NOMO-1 (cell line): ENCODE measurements around the gene RNF220.
A peak's percentile ranks its signal among the peaks of the same experiment; 100 is the strongest.

Experiments
- DNase-seq, 2 experiments: peaks; one replicate each; lab custom pipeline; 2025; ENCODE audit not compliant: unreplicated experiment in 2 of 2; lab: John Stamatoyannopoulos, UW

Gene RNF220

DNA sequence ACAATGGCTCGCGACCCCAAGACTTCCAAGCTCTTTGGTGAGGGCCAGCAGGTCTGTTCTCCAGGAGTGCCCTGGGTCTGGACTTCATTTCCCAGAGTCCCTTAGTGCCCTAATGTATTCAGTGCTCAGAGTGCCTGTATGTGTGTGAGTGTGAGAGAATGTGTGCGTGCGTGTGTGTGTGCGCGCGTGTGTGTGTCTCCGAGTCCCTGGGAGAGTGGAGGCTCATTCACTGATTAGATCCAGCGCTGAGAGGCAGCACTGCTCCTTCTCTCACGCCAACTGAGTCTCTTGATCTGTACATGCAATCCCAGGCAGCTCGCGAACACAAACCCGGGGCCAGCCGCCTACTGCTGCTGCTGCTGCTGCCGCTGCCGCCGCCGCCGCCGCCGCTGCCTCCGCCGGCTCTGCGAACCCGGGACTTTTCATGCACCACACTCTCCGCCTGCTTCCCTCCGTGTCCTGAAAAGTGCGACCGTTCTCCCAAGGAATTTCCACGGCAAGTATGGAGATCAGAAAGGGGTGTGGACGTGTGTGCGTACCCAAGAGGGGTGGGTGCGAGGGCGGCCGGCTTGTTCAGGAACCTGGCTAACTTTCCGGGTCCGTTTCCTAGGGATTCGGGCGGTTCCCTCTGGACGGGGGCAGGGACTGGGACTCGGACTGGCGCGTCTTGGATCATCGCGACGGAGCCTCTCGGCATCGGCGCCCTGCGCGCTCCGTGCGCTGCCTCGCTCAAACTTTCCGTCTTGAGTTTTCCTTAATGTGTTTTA lies at the start of gene RNF220:
TSS of gene RNF220 (plus strand) at position 225 of the 767 bp plus-strand sequence.
- peak; percentile 87 to 93 for DNase-seq

DNA sequence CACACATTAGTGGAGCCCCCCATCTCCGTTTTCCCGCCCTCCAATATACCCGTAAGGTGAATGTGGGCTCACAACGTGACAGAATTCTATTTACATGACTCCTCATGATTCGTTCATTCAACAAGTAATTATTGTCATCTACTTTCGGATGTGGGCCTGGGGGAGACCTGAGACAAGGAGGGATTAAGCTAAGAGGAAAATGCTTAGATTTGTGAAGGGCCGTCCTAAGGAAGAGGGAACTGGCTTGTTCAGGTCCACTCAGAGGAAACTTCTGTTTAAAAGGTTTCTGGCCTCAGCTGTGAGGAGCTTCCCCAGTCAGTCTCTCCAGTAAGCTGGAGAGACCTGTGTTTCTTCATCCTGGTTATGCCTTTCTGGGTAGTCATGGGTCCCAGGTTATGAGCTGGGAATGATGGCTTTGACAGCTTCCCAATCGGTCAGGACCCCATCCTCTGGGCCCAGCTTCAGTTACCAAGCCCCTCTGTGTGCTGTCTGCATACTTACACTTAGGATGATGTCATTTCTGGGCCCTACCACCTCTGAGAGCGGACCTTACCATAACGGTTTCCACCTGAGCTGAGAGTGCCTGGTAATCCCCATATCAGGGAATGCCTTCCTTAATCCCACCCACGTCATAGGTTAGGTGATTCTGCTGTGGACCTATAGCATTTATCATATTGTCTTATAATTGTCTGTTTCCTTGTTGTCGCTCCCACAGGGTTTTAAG lies 49.3 kb upstream of the RNF220 start:
- DNase-seq, result peak in 1 of 2 experiments; percentile 26

DNA sequence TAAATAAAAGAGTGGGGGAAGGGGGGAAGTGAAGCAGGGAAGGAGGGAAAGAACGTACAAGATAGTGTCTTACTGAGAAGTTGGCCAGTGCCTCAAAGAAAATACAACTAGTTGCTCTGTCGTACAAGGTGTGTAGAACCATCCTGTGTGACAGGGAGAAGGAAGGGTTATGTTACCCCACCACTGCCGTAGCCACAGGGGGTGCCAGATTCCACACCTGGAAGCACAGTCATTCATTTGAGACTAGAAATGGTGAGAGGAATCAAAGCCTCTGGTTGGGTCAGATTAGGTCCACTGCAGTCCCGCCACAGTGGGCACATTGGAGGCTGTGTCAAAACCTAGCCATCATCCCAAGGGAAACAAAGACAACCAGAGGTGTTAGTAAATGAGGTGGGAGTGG lies 47.3 kb upstream of the RNF220 start:
- DNase-seq, result no peak

DNA sequence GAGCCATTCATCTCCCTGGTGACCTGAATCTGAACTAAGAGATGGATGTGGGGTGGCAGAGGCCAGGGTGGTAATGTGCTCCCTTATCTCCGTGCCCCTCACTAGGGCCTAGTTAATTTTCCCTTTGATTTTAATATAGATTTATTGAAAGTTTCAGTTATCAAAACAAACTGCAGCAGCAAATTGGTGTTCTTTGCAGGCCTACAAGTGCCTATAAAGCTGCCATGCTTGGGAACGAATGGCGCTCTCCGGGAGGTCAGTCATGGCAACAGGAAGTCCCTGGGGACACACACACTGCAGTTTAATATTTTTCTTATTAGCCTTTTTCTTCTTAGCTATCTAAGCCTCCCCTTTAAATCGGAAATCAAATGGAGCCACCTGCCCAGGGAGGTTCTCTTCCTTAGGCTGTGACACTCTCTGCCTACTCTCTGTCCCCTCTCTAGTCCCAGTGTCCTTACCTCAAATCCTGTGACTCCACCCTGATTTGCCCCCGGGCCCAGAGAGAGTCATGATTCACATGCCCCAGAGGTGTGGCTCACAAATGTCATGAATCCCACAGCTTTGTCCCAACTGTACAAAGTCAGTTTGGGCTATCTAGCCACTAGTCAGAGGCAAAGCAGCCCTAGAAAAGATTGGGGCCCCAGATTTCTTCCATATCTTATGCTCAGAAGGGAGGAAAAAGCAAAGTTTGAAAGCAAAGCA lies 45.7 kb upstream of the RNF220 start:
- no peak for DNase-seq

DNA sequence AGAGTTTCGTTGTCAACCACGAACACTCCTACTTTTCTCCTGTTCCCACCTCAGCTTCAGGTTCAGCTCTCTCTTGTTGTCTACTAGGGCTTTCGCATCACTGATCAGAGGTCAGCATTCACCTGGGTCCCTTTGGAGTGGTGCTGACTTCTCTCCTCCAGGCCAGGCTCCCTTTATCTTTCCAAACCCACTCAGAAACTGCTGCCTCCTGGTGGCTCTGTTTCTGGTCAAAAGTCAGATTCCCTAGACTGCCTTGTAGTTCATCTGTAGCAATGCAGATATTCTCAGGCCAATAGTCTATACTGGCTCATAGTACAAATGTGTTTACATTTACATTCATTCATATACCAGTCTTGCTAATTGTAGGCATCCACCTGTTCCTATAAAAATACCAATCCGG lies 43.6 kb upstream of the RNF220 start:
- DNase-seq, result no peak

DNA sequence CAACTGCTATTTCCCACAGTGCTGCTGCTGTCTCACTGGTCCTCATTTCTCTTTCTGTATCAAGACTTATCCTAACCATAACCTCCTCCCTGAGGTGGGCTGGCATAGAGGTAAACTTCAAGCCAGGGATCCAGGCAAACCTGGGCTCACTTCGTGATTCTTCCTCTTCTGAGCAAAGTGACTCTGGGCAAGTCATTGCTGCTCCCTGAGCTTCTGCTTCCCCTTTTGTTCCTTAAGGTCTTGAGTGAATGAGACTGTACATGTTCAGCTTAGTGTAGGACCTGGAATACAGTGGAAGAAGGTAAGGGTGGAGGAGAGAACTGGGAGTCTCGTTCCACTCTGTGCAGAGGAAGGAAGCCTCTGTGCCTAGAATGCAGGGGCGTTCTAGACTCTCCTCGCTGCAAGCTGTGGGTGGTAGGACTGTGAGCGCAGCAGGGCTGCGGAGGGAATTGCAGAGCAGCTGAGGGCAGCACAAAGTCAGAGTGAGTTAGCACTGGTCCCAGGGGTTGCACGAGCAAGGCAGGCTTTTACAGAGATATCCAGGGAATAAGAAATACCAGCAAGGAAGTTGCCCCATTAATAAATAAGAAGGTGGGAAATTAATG lies 38.6 kb upstream of the RNF220 start:
- DNase-seq, result no peak

DNA sequence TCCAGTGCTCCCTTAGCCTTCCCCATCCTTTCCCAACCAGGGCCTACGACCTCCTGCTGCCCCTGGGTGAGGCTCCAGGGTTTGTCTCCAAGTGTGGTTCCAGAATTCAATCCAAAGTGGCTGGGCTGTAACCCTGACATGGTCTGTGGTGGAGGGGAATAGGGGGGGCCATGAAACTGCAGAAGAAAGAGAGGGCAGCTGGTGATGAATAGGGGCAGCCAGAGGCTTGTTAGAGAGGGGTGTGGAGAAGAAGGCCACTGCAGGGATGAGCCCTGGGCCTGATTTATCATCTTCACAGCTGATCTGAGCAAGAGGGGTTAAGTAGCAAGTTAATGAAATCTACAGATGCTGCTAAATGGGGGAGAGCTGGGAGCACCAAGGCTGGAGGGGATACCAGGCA lies 37.1 kb upstream of the RNF220 start:
- DNase-seq, result no peak

DNA sequence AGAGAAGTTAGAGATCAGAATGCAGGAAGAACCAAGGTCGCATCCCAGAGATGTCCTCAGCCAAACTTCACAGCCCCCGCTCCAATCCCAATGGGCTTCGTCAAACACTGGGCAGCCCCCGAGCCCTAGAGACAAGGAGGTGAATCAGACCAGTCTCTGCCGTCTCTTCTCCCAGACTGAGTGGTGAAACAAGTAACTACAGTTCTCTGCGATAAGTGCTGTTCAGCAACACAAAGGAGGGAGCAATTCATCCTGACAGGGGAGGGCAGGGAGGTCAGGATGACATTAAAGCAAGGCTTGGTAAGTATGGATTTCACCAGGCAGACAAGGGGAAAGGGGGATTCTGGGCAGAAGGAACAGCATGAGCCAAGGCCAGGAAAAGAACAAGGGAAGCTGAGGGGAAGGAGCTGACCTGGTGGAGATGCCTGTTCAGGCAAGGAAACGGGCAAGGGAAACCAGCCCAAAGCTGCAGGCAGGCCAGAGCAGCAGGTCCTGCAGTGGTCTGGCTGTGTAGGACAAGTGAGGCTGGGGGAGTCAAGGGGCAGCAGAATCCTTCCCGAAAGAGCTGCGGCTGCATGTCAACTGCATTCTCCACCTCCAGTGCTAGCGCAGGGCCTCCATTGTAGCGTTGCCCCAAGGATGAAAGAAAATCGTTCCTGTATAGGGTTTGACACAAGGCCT lies 36.4 kb upstream of the RNF220 start:
- no peak for DNase-seq

DNA sequence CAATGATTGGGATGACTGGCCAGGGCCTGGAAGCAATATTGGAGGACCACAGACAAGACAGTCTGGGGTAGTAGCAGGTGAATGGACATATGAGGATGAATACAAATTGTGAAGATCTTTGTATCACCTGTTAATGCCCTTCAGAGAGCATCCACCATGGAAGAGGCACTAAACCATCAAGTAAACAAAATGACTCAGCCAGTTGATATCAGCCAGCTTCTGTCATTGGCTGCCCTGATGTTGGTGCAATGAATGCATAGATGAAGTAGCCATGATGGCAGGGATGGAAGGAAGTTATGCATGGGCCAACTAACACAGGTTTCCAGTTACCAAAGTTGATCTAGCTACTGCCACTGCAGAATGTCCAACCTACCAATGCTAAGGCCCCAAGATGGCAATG lies 33.8 kb upstream of the RNF220 start:
- DNase-seq, result no peak

DNA sequence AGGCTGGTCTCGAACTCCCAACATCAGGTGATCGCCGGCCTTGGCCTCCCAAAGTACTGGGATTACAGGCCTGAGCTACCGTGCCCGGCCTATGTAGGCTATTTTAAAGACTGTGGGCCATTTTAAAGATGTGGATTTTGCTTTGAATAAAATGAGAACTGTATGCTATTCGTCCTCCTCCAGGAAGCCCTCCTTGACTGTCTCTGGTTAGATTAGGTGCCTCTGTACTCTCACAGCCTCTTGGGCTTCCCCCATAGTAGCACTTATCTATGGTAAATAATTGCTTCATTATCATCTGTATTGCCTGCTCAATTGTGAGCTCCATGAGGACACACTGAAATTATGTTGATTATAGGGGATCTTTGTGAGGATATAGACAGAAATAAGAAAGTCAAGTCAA lies 29.5 kb upstream of the RNF220 start:
- no peak for DNase-seq

DNA sequence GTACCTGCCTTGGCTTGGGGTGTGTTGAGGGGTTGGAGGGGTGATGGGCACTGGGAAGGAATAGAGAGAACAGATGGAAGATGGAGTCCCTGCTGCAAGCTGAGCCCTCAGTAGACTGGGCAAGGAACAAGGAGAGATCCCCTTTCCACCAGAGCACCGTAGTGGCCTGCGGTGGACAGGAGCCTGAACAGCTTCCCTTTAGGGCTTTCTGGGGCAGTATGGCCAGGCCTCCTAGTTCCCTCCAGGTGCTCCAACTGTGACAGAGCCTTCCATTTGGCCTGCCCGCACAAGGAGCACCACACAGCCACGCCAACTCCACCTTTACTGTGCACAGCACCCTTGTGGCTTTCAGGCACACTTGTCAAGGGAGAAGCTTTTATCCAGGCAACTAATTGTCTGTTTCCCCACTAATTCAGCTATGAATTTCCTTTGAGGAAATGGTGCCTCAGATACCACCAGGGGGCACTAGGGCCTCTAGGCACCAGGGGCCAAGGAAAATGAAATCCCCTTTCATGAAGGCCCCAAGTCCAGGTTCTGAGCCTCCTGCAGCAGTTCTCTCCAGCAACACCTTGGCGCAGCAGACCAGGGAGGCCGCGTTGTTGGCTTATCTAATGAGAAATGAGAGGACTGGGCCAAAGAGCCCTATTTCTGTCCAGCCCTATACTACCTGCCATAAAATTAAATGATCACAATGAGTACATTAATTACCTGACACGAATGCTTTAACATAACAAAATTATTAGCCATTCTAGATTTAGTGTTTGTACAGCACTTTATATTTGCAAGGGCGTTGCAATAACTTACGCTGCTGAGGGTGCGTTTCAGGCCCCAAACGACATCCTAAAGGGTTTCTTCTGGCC lies 26.9 kb upstream of the RNF220 start:
- DNase-seq, result peak; percentile 90 to 91

DNA sequence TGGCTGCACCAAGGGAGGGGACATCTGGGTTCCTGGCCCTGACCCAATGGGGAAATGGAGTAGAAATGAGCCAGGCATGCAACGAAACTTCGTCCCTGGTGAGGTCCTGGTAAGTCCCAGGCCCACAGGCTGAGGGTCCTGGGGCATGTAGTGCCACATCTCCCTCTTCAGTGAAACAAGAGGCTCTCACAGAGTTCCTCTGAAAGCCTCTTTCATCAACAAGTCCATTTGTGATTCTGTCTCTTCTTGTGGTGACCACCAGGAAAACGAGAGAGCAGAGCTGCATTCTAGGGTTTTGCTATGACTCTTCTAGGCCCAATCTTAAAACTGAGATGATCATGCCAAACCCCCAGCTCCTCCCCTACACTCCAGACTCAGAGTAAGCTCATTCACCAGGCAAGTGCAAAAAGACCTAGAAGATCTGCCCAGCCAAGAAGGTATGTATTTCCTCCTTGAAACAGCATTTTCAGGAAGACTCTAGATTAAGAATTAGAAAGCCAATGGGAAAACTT lies 24.3 kb upstream of the RNF220 start:
- DNase-seq, result peak in 1 of 2 experiments; percentile 46

DNA sequence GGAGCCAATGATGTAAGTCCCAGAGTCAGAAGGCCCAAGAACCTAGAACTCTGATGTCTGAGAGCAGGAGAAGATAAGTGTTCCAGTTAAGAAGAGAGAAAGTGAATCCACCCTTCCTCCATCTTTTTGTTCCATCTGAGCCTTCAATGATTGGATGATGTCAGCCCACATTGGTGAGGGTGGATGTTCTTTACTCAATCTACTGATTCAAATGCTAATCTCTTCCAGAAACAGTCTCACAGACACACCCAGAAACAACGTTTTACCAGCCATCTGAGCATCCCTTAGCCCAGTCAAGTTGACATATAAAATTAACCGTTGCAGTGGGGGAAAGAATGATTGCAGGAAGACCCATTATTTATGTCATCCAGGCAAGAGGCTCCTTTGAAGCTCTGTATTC lies 16.5 kb upstream of the RNF220 start:
- no peak for DNase-seq

DNA sequence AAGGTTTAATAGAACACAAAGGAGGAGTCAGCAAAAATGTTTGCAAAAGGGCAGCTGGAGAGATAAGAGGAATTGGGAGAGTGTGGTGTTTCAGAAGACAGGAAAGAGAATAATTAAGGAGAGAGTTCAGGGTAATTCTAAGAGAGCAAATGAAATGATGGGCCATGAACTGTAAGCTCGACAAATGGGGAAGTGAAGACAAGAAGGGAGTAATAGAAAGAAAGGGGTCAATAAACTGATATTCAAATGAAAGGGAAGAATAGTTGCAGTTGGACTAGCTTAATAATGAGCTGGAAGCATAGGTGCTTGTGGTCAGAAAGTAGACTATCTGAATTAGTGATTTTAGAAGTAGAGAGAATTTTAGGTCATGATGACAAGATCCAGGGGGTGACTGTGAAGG lies 15.6 kb upstream of the RNF220 start:
- peak; percentile 58 to 86 for DNase-seq

DNA sequence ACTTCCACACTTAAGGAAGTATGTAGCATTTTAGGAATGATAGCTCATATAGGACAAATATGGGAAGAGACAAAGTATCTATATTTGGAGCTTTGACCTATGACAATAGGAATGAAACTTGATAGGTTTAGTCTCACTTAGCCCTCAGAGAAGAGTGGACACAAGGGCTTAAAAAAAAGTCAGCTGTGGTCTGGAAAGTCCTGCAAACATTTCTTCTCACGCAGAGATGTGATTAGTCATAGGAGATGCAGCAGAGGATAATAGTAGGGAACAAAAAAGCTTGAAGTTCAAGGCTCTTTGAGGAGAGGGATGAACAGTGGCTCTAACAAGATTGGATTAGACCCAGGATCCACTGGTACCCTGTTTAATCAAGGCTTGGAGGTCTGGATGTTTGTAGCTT lies 14.8 kb upstream of the RNF220 start:
- peak; percentile 34 to 60 for DNase-seq

DNA sequence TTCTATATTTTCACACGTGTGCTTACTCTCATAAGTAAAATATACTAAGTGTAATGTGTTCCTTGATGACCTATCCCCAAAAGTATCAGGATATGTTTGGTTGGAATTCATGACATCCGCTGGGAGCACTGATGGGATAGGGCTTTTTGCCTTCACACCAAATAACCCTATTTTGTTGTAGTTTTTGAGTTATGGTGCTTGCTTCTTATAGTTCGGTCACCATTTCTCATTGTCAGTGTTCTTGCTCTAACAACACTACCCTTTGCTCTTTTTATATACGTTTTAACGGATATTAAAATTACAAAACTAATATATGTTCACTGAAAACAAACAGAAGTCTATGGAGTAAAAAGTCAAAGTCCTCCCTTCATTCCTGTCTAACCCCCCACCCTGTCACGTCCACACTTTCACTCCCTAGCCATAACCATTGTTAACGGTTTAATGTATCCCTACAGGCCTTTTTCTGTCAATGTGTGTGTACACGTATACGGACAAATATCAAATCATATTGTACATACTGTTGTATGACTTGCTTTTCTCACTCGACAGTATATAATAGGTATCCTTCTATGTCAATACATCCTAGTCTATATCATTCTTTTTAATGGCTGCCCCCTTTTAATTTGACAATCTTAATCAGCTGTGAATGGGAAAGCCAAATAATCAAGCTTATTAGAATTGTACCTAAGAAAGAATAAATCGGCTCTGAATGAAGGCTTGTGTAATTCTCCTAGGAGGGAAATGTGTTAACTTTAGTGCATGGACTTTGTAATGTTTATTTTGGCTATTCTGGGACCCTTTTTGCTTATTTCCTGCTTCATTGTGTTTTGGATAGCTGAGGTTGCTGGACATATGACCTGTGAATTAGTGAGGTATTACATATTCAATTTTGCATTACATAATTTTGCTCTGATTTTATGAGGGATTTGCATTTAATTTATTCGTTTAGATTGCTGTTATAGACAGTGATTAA lies 3.5 kb upstream of the RNF220 start:
- peak in 1 of 2 experiments; percentile 39 for DNase-seq

DNA sequence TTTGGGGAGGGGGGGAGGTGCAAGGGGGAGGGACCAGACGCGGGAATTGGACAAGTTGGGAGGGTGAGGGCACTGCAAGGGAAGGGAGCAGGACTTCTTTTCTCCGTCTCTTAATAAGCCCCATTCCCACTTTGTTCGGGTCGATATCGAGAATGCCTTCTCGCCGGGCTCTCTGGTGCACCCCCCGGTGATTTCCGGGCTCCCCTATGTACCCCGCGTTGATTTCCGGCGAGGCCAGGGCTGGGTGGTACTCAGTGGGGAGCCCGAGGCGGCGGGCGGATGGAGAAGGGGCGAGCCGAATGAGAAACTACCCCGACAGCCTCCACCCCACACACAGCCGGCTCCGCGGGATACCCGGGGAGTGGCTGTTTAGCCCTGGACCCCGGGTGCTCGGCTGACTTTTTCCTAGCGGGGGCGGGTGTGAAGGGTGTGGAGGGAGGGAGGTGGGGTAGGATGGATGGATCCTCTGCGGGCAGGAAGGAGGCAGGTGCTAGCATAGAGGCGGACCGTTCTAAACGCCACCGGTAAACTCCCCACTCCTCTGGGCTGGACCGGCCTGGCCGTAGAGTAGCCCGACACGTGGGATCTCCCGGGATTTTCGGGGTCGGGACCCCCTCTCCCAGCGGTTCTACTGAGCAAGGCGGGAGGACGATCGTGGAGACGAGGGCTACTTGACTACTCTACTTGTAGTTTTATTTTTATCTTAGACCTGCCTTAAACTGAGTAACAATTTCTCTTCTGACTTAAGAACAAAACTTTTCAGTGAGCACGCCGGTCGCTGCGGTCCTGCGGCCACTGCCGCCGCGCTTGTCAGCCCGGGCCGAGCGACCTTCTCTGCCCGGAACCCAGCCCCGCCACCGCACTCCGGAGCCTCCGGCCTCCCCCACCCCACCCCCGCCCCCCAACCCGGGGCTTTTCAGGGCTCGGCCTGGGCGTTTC lies 1.0 kb downstream of the RNF220 start:
- DNase-seq, result peak; percentile 44 to 54
